ENCODE measurements around the gene CLEC18C.
"Not testable (repeated sequence)": the region's sequence is repeated elsewhere in the genome, so short reads cannot be mapped to it uniquely, and the experiment has no call there.

DNA sequence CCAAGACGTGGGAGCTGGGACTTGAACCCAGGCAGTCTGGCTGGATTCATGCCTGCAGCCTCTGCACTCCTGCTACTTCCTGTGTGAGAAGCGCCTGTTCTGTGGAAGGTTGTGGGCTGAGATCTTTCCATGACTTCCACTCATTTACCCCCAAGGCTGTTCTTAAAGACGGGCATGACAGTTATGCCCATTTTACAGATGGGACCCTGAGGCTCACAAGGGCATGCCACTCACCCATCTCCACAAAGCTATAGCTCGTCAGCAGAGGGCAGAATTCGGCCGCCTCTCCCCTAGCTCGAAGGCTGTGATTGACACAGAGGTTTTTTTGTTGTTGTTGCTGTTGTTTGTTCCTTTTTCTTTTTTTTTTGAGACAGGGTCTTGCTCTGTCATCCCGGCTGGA, 26.5 kb downstream of the CLEC18C start:
- TF ChIP-seq CTCF, POLR2A, EP300 (IDR thresholded peaks at IDR 0.05): not testable (repeated sequence)
